Stimulated activated CD8-positive, alpha-beta memory T cell treated with anti-CD3 and anti-CD28 coated beads, Interleukin-2, amount 100 ng/mL, for 48 hours (primary cell): ENCODE measurements around the gene TEKTIP1.

ENCODE experiments used
- DNase-seq, 2 donors: peaks; one replicate each; pipeline ENCODE4 v3.0.0-alpha.2; 2020; ENCODE audit warnings: low read depth in 2 of 2

Gene TEKTIP1

GRCh38 chr19:3585301-3586126 lies 46.5 kb downstream of the TEKTIP1 start, which contains the start of gene GIPC3:
Gene GIPC3 (plus strand): TSS chr19:3585478. CDS start chr19:3585598, 120 bp downstream.
- no peak for DNase-seq

- peak in 1 of 2 donors; percentile 41 for DNase-seq
Observed at GRCh38 chr19:3586127-3586626, 47.2 kb downstream of the TEKTIP1 start.

DNA sequence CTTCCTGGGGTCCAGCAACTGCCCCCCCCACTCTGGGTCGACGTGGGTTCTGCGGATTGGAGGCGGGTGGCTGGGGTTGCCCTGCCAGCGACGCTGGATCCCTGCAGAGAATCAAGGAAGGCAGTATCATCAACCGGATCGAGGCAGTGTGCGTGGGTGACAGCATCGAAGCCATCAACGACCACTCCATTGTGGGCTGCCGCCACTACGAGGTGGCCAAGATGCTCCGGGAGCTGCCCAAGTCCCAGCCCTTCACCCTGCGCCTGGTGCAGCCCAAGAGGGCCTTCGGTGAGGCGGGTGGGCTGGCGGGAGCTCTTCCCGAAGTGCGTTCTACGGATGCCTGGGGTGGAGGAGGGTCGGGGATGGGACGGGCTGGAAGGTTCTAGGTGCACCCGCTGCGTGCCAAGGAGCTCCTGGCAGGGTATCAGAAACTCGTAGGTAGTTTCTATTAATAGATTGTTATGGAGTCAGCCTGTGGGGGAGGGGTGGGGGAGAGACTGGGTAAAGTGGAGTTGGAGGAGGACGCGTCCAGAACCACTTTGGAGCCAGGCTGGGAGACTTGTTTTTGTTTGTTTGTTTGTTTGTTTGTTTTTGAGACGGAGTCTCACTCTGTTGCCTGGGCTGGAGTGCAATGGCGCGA lies 47.9 kb downstream of the TEKTIP1 start:
- DNase-seq = no peak

GRCh38 chr19:3589439-3589838 lies 50.5 kb downstream of the TEKTIP1 start:
- DNase-seq = no peak

DNA sequence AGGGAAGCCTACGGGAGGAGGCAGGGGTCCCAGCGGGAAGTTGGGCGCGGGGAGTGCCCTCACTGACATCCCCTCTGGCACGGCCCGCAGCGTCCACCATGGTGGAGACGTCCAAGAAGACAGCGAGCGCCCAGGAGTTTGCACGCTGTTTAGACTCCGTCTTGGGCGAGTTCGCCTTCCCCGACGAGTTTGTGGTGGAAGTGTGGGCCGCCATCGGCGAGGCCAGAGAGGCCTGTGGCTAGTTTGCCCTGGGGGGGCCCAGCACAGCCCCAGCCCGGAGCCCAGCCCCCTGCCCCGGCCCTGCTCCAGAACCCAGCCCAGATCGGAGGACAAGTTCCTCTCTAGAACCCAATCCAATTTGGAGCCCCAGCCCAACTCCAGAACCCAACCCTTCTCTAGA lies 51.0 kb downstream of the TEKTIP1 start:
- no peak for DNase-seq

DNA sequence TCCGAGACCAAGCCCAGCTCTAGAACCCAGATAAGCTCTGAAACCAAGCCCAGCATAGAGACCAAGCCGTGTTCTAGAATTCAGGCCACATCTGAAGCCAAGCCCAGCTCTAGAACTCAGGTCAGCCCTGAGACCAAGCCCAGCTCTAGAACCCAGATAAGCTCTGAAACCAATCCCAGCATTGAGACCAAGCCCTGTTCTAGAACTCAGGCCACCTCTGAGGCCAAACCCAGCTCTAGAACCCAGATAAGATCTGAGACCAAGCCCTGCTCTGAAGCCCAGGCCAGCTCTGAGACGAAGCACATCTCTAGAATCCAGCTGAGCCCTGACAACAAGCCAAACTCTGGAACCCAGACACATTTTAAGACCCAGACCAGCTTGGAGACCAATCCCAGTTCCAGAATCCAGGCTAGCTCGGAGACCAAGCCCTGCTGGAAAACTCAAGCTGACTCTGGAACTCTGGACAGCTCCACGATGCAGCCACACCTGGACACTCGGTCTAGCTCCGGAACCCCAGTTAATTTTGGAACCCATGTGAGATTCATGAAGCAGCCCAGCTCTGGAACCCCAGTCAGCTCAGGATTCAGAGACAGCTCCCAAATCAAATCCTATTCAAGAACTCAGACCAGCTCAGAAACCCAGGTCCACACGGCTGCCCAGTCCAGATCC lies 52.2 kb downstream of the TEKTIP1 start:
- no peak for DNase-seq

GRCh38 chr19:3591876-3592613 lies 53.1 kb downstream of the TEKTIP1 start:
- DNase-seq = no peak

- DNase-seq = no peak
Observed at GRCh38 chr19:3593156-3593555, 54.2 kb downstream of the TEKTIP1 start.
